ENCODE data around the gene C14orf93. TPM values are rescaled to one million over a fixed set of nuclear protein-coding genes. Genes with fewer than 3 reads are reported as not detected.

Gene C14orf93
- total RNA-seq, 1 donor from 2014 or later = 10.8 TPM

GRCh38 chr14:22994762-22995275 lies 15.1 kb downstream of the C14orf93 start:
- no peak for DNase-seq (ENCODE audit: low spot score)

DNA sequence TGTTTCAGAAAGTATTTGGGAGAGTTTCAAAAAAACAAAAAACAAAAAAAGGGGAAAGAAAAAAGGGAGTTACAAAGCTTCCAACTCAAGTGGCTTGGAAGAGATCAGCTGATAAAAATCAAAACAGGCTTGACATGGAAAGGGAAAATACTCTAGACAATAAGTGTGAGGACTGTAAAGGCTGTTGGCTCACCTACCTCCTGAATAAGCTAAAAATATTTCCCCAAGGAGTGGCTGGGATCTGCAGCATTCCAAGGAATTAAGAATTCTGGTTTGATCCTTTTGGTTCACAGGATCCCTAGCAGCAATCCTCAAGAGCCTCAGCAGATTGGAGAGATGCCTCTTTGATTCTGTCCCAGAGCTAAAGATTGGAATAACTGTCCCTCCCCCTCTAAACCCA lies 16.4 kb downstream of the C14orf93 start:
- DNase-seq (ENCODE audit: low spot score) = no peak

- DNase-seq (ENCODE audit: low spot score) = no peak
Measured at GRCh38 chr14:22991852-22992251, 18.1 kb downstream of the C14orf93 start.

- DNase-seq (ENCODE audit: low spot score) = no peak
Measured at GRCh38 chr14:22987291-22987690, 22.7 kb downstream of the C14orf93 start.

DNA sequence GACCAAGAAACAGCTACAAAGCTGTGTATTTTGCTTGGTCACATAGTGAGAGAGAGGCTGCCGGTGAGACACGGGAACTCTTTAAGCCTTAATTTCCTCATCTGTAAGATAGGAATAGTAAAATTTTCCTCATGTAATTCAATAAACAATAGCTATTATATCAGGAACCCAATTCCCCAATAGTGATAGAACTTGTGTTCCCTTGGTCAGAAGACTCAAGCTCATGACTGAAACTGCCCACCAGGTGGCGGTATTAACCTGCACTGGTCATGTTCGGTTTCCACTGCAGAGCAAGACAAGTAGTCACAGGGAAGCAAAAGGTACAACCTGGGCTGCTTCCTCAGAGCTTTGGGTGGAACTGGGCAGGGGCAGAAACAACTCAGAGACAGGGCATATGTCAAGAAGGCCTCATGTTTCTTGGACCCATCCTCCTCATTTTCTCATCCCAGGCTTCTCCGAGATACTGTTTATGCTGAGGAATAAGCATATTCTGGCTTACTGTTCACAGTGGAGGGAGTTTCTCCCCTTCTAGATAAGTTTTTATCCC lies 23.4 kb downstream of the C14orf93 start:
- DNase-seq (ENCODE audit: low spot score) = peak; percentile 92

DNA sequence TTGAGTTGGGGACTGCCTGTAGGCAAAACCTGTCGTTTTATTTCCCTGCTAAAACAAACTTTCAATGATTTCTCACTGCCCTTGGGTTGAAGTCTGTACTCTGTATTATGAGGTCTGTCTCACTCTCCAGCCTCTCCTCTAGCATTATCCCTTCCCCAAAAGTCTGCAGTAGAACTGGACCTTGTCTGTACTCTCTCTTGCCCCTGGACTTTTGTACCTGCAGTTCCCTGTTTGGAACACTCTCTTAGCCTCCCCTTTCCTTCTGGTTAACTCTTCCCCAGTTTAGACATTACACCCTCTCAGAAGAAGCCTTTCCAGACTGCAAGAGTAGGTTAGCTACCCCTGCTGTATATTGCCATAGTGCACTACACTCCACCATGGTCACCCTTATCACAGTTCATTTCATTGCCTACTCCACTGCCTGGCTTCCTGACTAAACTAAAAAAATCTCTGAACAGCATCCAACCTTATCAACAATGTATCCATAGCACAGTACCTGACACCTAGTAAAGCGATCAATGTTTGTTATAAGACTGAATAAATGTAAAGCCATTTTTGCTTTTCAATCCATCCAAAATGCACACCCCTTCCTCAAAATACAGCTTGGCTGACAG lies 23.9 kb downstream of the C14orf93 start:
- no peak for DNase-seq (ENCODE audit: low spot score)

GRCh38 chr14:22984959-22985658 lies 24.8 kb downstream of the C14orf93 start:
- no peak for DNase-seq (ENCODE audit: low spot score)

DNA sequence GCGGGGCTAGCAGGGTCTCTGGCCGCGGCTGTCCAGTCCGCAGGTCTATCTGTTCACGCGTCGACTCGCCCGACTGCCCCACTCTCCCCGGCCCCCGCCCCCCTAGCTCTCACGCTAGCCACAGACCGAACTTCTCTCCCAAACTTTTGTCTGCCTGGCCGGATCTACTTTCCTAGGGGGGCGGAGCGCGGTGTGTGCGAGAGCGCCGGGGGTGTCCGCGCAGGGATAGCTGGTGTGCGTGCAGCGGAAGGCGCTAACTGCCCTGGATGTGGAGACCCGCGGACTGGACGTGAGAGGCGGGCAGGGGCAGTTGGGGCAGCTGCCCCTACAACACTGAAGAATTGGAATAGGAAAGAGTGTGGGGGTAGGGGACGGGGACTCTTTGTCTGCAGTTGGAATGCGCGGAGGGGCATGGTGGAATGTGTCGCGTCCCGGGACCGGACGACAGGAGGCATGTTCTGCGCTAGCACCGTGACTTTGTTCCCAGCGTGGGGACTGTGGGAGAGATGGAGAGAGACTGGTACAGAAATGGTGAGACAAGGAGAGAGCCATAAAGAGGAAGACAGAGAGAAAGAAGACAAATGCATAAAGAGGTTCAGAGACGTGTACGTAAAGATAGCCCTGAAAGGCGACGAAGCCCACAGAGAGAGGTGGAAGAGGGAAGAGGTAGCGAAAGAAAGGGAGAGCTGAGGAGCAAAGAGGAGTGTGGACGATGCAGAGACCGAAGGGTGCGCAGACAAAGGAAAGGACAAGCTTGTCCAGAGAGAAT lies 27.3 kb downstream of the C14orf93 start, which contains the start of gene AJUBA:
TSS of gene AJUBA (minus strand) at position 75 of the 769 bp plus-strand sequence. CDS start 285 bp downstream, outside the sequence.
- DNase-seq (ENCODE audit: low spot score) = peak; percentile 90

- no peak for DNase-seq (ENCODE audit: low spot score)
Measured at GRCh38 chr14:22981876-22982476, 28.0 kb downstream of the C14orf93 start.

DNA sequence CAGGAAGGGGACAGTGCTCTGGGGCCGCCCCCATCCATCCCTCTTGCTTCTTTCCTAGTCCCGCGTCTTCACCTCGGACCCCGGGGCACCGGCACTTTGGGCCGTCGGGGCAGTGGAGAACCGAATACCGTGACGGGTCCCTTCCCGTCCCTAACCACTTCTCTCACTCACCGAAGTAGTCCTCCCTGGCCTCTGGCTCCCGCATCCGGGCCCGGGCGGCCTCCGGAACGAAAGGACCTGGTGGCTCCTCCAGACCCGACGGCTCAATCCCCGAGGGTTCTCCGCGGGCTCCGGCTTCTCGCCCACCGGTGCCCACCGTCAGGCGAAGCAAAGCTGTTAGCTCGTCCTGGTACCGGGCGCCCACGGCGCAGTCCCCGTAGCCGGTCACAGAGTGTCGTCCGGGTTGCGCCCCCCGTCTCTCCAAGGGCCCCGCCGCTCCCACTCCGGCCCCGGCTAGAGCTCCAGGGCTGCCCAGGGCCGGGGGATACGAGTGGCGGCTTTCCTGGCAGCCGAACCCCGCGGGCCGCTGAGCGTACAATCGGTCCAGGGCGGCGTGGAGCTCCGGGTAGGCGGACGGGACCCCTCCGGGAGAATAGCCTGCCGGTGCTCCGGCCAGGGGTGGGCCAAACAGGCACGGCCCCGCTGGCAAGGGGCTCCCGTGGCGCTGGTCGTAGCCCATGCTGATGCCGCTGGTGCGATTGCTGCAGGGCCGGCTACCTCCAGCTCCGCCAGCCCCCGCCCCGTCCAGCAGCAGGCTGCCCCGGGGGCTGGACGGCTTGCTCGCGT lies 28.7 kb downstream of the C14orf93 start:
- no peak for DNase-seq (ENCODE audit: low spot score)

DNA sequence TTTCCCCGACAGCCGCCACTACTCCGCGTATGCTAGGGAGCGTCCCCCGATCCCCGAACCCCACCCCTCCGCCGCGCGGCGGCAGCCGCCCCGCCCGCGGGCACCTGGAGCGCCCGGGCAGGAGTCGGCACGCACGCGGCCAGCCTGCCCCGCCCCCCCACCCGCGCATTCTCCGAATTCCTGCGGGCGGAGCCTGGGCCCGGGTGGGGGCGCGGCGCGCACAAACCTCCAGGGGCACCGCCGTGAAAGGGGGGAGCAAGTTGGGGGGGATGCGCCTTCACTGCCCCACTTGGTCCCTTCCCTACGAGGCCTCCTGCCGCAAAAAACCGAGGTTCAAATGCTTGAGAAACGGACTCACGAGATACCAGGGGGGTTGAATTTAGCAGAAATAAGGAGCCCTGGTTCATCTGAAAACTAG lies 29.3 kb downstream of the C14orf93 start:
- DNase-seq (ENCODE audit: low spot score) = peak; percentile 58

DNA sequence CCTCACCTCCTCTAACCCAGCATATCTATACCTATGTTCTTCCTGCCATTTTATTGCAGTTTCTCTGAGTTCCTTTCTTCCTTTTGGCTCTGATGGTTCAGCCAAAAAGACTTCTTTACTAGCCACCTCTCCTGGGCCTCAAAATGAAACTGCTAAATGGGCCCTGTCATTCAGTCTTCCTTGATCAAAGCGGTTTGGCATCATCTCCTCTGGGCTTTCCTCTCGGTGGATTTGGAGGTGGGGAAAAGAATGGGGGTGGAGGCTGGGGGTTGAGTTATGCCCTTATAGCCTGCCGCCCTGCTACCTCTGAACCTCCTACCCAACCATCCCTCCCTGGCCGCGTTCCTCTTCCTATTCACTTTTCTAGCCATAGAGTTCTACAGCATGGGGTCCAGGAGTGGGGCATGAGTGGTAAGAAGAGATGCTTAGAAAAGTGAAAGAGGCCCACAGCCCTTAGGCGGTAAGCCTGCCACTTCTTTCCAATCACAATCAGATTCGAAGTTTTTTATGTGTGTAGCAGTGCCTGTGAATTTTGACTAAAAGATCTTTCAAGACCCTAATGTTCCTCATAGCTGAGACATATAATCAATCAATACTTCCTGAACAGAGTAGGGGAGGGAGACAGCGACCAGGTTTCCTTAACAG lies 30.1 kb downstream of the C14orf93 start:
- no peak for DNase-seq (ENCODE audit: low spot score)

DNA sequence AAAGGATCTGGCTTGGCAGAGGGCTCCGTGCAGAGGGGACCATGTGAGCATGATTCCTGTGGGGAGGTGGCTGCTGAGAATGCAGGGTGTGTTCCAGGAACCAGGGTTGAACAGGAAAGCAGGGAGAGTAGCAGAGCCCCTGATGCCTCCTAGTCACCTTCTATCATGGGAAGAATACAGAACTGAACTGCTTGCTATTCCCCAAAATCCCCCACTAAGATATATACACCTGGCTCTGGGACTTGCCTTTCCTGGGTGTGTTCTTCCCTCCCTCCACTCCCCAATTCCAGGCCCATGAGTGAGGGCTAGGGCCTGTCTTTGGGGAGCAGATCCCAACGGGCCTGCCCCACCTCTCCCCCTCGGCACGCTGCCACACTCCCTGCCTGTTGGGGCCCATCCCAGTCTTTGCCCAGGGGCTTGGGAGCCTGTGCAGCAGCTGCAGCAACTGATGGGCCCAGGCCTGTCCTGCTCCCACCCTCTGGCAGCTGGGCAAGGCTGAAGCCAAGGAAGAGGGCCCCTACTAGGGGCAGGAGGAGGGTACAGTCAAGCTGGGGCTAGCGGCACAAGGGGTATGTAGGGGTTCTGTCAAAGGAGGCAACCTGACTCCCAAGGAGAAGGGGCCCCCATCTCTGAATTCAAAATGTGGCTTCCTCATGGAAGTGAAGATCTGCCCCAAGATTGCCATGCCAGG lies 30.8 kb downstream of the C14orf93 start:
- DNase-seq (ENCODE audit: low spot score) = peak; percentile 64

- no peak for DNase-seq (ENCODE audit: low spot score)
Measured at GRCh38 chr14:22978487-22978837, 31.5 kb downstream of the C14orf93 start.

DNA sequence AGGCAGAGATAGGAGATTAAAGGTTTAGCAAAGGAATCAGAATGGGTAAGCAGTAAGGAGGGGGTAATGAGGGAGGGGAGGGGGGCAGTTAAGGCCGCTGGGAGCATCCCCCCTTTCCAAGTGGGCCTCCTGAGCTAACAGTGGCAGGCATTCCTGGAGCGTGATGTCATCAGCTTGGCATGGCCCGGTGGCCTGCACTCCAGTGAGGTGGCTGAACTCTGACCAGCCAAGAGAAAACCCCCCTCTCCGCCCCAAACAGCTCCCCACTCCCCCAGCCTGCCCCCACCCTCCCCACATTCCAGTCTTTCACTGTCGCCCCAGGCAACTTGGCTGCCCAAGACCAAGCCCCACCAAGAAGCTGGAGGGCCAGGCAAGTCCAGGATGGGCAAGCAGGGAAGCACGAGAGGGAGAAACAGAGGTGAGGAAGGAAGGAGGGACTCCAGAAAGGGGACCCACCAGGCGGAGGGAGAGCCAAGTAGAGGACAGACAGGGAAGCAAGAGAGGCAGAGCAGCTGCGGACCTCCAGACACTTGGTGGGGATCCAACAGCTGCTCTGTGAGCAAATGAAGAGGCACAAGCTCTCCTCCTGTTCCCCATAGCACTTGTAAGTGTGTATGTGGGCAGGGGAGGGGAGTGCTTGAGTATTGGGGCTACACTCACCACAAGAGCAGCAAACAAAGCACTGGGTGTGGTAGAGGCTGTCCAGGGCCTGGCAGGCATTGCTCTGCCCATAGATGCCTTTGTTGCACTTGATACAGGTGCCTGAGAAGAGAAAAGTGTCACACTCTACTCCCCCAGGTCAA lies 32.1 kb downstream of the C14orf93 start:
- DNase-seq (ENCODE audit: low spot score) = peak; percentile 61

- DNase-seq (ENCODE audit: low spot score) = no peak
Measured at GRCh38 chr14:22977434-22977683, 32.6 kb downstream of the C14orf93 start.

- no peak for DNase-seq (ENCODE audit: low spot score)
Measured at GRCh38 chr14:22976620-22977433, 33.1 kb downstream of the C14orf93 start.

- DNase-seq (ENCODE audit: low spot score) = no peak
Measured at GRCh38 chr14:22974530-22975313, 35.2 kb downstream of the C14orf93 start.
